Esophagus (tissue), 2 donors: ENCODE data around the gene ATOH8. TPM values are rescaled to one million over a fixed set of nuclear protein-coding genes. Genes with fewer than 3 reads are reported as not detected.

Experiments
- H3K27ac ChIP-seq, 2 donors: one replicate each; pipeline ENCODE4 v1.5.1; 2013; ENCODE audit warnings: low read depth in 2 of 2, mild to moderate bottlenecking in 2 of 2, inconsistent platforms in 1 of 2, low read length in 1 of 2, moderate library complexity in 1 of 2
- H3K27me3 ChIP-seq, 2 donors: one replicate each; pipeline ENCODE4 v1.6.1; 2013; ENCODE audit warnings: low read length in 2 of 2, control low read depth in 1 of 2, mild to moderate bottlenecking in 1 of 2; ENCODE audit not compliant: insufficient read depth in 2 of 2, control insufficient read depth in 1 of 2
- H3K36me3 ChIP-seq, 2 donors: one replicate each; pipeline ENCODE4 v1.6.1; 2013; ENCODE audit warnings: low read length in 1 of 2; ENCODE audit not compliant: control insufficient read depth in 2 of 2, insufficient read depth in 2 of 2
- H3K4me1 ChIP-seq, 2 donors: one replicate each; pipeline ENCODE4 v1.6.1; 2013; ENCODE audit warnings: low read length in 1 of 2; ENCODE audit not compliant: control insufficient read depth in 2 of 2, insufficient read depth in 2 of 2
- H3K4me3 ChIP-seq, 2 donors: one replicate each; pipeline ENCODE4 v1.5.1; 2013; ENCODE audit warnings: low read length in 2 of 2, mild to moderate bottlenecking in 2 of 2, low read depth in 1 of 2, moderate library complexity in 1 of 2
- H3K9me3 ChIP-seq, 2 donors: one replicate each; pipeline ENCODE4 v1.6.1; 2013; ENCODE audit warnings: mild to moderate bottlenecking in 2 of 2, low read depth in 1 of 2, low read length in 1 of 2, moderate library complexity in 1 of 2; ENCODE audit not compliant: control insufficient read depth in 2 of 2, insufficient read depth in 1 of 2
- WGBS, 2 donors: extraction: QIAGEN DNeasy Blood & Tissue Kit; methylation state at CpG; one replicate each; pipeline ENCODE4 v1.1.7; 2013; 5-methylcytosine and 5-hydroxymethylcytosine counted together
- polyA plus RNA-seq, 2 donors: library from polyadenylated mRNA; stranded (reverse); fragments of 200-250 nt; gene quantifications; one replicate each; pipeline ENCODE4 v1.2.3, GENCODE V29; 2013
- donor health status: healthy with polysubstance abuse.
- donor health status: Bipolar disorder and iron deficiency.

Gene ATOH8
- polyA plus RNA-seq, 2 donors: 3.0 to 5.9 TPM

DNA sequence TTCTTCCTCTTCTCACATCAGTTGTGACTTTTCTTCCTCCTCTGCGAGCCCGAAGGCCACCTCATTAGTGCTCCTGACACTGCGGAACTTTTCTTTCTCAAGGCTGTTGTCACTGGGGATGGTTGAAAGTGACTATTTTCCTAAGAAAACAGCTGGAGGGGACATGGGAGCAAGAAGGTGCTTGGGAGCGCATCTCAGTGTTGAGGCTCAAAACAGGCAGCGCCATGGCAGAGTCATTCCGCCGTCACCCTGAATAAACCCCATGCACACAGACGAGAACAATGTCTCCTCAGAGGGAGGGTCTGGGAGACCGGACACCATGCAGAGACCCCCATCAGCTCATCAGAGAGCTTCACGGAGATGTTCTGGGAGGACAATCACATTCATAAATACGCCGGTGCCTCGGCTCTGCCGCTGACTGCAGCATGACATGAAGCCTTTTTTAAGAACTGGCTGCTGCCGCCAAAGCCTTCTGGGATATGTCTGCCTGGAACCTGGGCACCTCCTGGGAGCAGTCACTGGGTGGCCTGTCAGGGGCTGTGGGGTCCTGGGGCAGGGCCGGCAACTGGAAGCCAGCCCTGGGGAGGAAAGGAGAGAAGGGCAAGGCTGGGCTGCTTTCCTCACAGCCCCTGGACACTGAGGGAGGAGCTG is 19.2 kb downstream of the ATOH8 start:
- WGBS, 2 donors: 50 to 54% methylated on average over 16 of the region's 16 CpGs
- Histone ChIP-seq H3K9me3 (no peaks in the 10 kb centered on the region), H3K36me3 (peaks cover 2% of the 10 kb centered on the region in 2 donors), H3K4me3 (no peak overlapping the region), H3K27me3 (no peaks in the 10 kb centered on the region), H3K27ac (peak overlapping the region; percentile 63 to 77), H3K4me1 (peaks cover 10 to 19% of the 10 kb centered on the region in 2 donors)

DNA sequence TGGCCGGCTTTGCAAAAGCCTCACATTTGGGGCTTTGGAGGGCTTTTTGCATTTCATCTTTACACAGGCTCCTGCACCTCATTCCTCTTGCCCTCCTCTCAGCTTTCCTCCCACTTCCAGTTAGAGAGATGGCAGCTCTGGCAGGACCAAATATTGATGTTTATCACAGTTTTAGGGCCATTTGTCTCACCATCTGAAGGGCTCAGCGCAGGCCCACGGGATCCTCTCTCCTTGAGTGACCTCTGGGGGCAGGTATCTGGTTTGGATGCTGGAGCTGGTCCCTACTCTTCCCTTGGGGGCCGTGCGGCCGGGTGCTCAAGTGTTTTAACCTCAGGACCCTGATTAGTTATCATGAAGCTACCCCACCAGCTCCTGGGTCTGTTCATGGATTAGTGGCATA is 19.9 kb downstream of the ATOH8 start:
- H3K4me3 ChIP-seq: no peak overlapping the region
- H3K36me3 ChIP-seq: no peaks in the 10 kb centered on the region
- H3K4me1 ChIP-seq: peaks cover 9 to 14% of the 10 kb centered on the region in 2 donors
- 83 to 86% methylated on average over 6 of the region's 6 CpGs for WGBS, 2 donors
- peak overlapping the region; percentile 63 to 77 for H3K27ac ChIP-seq
- H3K9me3 ChIP-seq: no peaks in the 10 kb centered on the region
- no peaks in the 10 kb centered on the region for H3K27me3 ChIP-seq

DNA sequence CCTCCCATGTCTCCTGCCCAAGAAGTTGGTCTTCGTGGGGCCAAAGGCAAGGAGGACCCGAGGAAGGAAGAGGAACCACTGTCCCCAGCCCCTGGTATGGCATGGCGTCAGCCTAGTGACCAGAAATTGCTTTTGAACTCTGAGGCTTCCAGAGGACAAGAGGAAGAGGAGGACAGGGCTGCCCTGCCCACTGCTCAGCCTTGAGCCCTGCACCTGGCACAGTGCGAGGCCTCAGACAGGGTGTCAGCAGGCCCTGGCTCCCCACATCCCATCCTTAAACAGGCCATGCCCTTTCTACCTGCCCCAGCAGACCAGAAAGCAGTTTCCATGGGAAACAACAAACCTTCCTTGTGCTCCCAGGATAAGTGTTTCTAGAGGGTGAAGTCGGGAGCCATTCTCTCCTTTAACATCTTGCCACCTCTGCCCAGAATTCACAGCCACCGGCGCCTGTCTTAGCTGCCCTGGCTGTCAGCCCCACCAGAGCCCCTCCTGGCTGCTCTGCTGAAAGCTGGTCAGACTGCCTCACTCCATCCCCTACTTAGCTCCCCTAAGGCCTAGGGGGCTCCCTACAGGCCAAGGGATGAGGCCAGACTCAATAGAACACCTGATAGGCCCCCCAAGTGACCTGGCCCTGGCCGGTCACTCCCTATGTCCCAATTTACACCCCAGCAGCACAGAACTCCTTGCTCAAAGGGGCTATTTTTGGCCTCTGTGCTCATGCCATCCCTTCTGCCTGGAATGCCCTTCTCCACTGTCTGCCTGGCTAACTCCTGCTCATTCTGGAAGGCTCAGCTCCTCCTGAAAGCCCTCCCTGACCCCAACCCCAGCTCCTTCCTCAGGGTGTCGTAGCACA is 20.6 kb downstream of the ATOH8 start:
- Histone ChIP-seq H3K27me3 (no peaks in the 10 kb centered on the region), H3K9me3 (no peaks in the 10 kb centered on the region), H3K36me3 (no peaks in the 10 kb centered on the region), H3K27ac (peak overlapping the region in 1 of 2 donors; percentile 34), H3K4me3 (no peak overlapping the region), H3K4me1 (peaks cover 9 to 14% of the 10 kb centered on the region in 2 donors)
- 86% methylated on average over 9 of the region's 9 CpGs for WGBS, 2 donors

DNA sequence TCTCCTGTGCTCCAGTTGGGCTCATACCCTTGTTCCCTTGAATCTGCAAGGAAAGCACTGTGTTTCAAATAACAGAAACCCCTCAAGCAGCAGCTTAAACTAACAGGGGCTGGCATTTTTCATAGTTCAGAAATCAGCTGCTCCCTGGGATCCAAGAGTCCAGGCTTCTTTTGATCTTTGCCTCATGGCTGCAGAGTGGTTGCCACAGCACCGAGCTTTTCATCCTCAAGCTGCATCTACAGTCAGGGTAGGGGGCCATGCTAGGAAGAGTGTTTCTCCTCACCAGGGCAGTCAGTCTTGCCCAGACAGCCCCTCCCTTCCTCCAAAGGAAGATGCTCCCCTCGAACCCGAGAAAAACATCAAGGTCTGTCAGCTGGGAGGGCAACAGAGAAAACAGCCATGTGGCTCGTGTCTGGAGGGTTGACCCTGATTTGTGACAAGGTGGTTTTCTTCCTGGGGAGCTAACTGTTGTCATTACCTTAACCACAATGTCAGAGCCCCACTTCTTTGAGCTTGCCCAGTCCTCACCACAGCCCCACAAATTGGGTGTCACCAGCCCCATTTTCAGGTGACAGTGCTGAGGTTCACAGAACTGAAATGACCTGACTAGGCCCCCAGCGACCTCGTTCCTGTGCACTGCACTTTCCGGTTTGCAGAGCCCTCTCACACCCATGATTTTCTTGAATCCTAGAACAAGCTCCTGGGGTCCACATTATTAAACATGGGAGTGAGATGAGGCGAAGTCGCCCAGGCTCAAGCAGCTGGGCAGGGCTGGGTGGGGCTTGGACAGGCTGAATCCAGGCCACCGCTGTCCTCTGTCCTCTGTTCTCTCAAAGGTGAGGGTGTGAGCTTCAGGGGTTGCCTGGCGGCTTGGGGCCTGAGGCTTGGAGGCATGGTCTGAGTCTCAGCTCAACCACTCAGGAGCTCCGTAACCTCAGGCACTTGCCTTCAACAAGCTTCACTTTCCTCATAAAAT is 21.9 kb downstream of the ATOH8 start:
- H3K9me3 ChIP-seq: no peaks in the 10 kb centered on the region
- 91 to 93% methylated on average over 12 of the region's 12 CpGs for WGBS, 2 donors
- H3K4me1 ChIP-seq: peaks cover 9 to 14% of the 10 kb centered on the region in 2 donors

DNA sequence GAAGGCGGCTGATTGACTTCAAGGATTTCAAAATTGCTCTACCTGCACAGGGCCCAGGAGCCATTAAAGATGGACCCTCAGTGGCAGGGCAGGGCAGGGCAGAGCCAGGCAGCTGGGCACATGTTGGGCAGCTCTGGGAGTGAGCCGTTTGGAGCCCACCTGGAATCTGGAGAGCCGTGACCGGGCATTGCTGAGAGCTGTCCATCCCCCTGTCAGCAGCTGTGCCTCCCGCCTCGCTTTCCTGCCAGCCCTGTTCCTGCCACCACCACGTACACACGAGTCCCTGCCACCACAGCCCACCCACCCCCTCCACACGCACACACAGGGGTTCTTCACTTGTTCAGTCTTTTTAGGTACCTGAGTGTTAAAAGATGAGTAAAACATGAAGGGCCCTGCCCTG is 22.9 kb downstream of the ATOH8 start:
- 78 to 83% methylated on average over 9 of the region's 9 CpGs for WGBS, 2 donors
- H3K27ac ChIP-seq: no peak overlapping the region
- no peak overlapping the region for H3K4me3 ChIP-seq
- peaks cover 9 to 10% of the 10 kb centered on the region in 2 donors for H3K4me1 ChIP-seq
- H3K9me3 ChIP-seq: no peaks in the 10 kb centered on the region
- H3K36me3 ChIP-seq: no peaks in the 10 kb centered on the region
- H3K27me3 ChIP-seq: no peaks in the 10 kb centered on the region

More for the DNA sequence above, 21.9 kb downstream of the ATOH8 start:
- Histone ChIP-seq H3K27ac (no peak overlapping the region), H3K27me3 (no peaks in the 10 kb centered on the region), H3K36me3 (no peaks in the 10 kb centered on the region), H3K4me3 (no peak overlapping the region)

DNA sequence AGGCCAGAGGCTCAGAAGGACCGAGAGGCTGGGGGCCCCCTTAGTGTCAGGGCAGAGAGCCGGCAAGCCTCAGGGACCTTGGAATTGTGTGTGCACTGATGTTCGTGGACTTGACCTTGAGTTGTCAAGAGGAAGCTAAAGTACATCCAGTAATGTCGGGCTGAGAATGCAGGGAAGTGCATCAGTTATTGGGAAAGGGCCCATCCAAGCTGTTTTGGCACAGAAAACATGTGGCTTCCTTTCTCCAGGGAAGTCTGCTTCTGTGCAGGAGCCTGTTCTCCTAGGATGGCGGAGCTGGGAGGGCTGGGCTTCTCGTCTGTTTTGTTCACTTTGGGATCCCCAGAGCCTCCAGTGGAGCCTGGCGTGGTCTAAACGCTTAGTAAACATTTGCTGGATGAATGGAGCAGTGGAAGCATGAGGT is 23.7 kb downstream of the ATOH8 start:
- H3K27ac ChIP-seq: no peak overlapping the region
- no peaks in the 10 kb centered on the region for H3K36me3 ChIP-seq
- H3K27me3 ChIP-seq: no peaks in the 10 kb centered on the region
- peaks cover 3 to 5% of the 10 kb centered on the region in 2 donors for H3K4me1 ChIP-seq
- H3K4me3 ChIP-seq: no peak overlapping the region
- H3K9me3 ChIP-seq: no peaks in the 10 kb centered on the region
- WGBS, 2 donors: 62 to 66% methylated on average over 8 of the region's 8 CpGs

DNA sequence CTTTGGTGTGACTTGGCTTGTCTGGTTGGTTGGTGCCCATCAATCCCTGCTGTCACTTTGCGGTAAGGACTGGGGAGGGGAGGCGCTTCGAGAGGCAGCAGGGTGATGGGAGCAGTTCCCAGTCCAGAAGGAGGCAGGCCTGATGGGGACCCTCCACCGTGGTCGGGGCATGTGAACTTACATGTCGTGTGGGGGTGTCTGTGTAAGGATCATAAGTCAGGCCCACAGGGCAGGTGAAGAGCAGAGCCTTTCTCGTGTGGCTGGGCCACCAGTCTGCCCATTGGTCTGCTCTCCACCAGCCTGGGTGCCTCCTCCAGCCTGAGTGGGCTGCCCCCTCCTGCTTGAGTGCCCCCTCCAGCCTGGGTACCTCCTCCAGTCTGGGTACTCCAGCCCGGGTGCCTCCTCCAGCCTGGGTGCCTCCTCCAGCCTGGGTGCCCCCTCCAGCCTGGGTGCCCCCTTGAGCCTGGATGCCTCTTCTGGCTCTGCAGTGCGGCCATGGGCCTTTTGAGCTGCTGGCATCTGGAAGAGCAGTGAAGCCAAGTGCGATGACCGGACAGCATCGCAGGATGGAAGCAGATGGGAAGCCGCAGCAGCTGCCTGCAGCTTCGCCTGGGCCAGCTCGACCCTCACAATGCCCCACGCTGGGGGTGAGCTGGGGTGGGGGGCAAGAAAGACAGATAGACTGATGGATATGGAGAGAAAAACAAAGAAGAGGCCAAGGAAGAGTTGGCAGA is 25.0 kb downstream of the ATOH8 start:
- H3K27ac ChIP-seq: no peak overlapping the region
- WGBS, 2 donors: 87 to 88% methylated on average over 16 of the region's 16 CpGs
- H3K4me3 ChIP-seq: no peak overlapping the region
- H3K27me3 ChIP-seq: no peaks in the 10 kb centered on the region
- H3K4me1 ChIP-seq: peaks cover 0 to 2% of the 10 kb centered on the region in 2 donors
- no peaks in the 10 kb centered on the region for H3K36me3 ChIP-seq
- no peaks in the 10 kb centered on the region for H3K9me3 ChIP-seq

DNA sequence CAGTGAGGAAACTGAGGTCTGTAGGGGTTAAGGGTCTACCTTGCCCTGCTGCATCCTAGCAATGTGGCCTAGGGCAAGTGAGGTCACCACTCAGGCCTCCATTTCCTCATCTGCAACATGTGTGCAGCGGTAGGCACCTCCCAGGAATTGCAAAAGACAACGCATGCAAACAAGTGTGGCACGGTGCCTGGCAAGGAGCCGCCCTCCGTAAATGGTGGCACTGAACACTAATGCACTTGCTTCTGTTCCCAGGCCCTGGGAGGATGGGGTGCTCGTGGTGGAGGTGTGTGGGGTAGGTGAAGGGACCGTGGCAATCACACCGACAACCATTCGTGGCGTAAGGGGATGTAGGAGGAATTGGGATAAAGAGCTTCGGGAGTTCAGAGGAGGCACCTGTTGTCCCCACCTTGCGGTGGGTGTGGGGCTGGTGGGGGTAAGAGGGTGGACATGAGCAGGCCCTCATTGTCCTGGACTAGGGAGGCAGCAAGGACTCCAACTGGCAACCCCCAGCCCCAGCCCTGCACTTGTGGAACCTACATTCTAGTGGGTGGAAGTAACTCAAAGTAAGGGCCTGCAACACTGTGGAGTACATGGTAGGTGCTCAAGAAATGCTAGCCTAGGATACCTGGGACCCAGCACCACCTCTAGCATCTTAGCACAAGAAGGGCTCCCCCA is 26.0 kb downstream of the ATOH8 start:
- no peak overlapping the region for H3K27ac ChIP-seq
- H3K27me3 ChIP-seq: no peaks in the 10 kb centered on the region
- H3K4me3 ChIP-seq: no peak overlapping the region
- WGBS, 2 donors: 71 to 79% methylated on average over 12 of the region's 12 CpGs
- H3K9me3 ChIP-seq: no peaks in the 10 kb centered on the region
- H3K4me1 ChIP-seq: peaks cover 0 to 2% of the 10 kb centered on the region in 2 donors
- H3K36me3 ChIP-seq: no peaks in the 10 kb centered on the region
